WERI-Rb-1 (cell line): ENCODE results near the gene PAQR5.
"Not testable (repeated sequence)": the region's sequence is repeated elsewhere in the genome, so short reads cannot be mapped to it uniquely, and the experiment has no call there.

Experiments used
- DNase-seq: peaks from one replicate; pipeline ENCODE4 v3.0.0-alpha.2; 2020
- H3K27ac ChIP-seq: fragments of 250-450 bp; sonication (Bioruptor Pico); 2 replicates; pipeline ENCODE4 v1.5.1; 2020; ENCODE audit warnings: mild to moderate bottlenecking, moderate library complexity
- H3K27me3 ChIP-seq: fragments of 250-450 bp; sonication (Bioruptor Pico); 2 replicates; pipeline ENCODE4 v1.5.1; 2021; ENCODE audit warnings: mild to moderate bottlenecking, low read depth, moderate library complexity; ENCODE audit not compliant: insufficient read depth, severe bottlenecking
- H3K36me3 ChIP-seq: fragments of 250-450 bp; sonication (Bioruptor Pico); 2 replicates; pipeline ENCODE4 v1.5.1; 2020; ENCODE audit warnings: mild to moderate bottlenecking, moderate library complexity
- H3K4me3 ChIP-seq: 2 replicates; pipeline ENCODE4 v1.5.1; 2011; ENCODE audit warnings: low read depth, mild to moderate bottlenecking, control low read depth, low read length
- H3K9me3 ChIP-seq: fragments of 250-450 bp; sonication (Bioruptor Pico); 2 replicates; pipeline ENCODE4 v1.5.1; 2021; ENCODE audit warnings: mild to moderate bottlenecking, moderate library complexity; ENCODE audit not compliant: severe bottlenecking
- CTCF ChIP-seq: IDR thresholded peaks from 2 replicates; pipeline ENCODE4 v1.5.1; 2011; ENCODE audit warnings: low read depth, mild to moderate bottlenecking, control low read depth, inconsistent platforms, low read length

The PAQR5 gene

DNA sequence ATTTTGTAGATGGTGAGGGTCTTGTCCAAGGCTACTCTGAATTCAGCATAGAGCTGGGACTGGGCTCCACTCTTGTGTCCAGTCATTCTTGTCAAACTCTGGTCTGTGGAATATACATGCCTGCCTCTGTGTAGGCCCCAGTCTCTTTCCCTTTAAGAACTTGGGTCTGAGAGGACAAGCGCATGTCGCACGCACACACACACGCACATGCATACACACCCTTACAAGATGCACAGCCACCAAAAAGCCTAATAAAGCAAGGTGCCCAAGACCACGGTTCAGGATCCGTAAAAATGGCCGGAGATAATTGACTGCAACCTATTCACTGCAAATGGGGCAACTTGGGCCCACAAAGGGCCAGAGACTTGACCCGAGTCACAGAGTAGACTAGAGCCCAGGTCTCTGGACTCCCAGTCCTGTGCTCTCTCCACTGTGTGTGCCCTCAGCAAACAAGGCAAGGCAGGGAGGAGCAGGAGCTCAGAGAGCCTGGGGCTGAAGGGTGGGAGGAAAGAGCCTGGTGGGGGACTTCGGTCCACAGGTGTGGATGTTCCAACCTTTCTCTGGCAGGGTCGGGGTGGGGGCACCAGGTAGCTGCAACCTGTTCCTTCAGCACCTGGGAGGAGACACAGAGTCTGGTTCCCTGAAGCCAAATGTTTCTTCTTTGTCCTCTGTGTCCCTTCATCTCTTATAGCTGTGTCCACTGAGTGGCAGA is 914 bp upstream of the PAQR5 start:
- no peak for TF ChIP-seq CTCF
- Histone ChIP-seq H3K27me3 (peaks cover 4% of the 10 kb centered on the region), H3K36me3 (no peaks in the 10 kb centered on the region), H3K4me3 (no peak overlapping the region), H3K9me3 (peaks cover under 1% of the 10 kb centered on the region), H3K27ac (no peak overlapping the region)
- DNase-seq = no peak

GRCh38 chr15:69298354-69298696 is 387 bp upstream of the PAQR5 start:
- peak overlapping the region; percentile 43 for H3K4me3 ChIP-seq
- peaks cover 4% of the 10 kb centered on the region for H3K27me3 ChIP-seq
- no peak overlapping the region for H3K27ac ChIP-seq
- TF ChIP-seq CTCF = no peak
- H3K9me3 ChIP-seq = peaks cover 4% of the 10 kb centered on the region
- no peaks in the 10 kb centered on the region for H3K36me3 ChIP-seq
- DNase-seq = no peak

- H3K27ac ChIP-seq = no peak overlapping the region
- no peaks in the 10 kb centered on the region for H3K36me3 ChIP-seq
- peaks cover 4% of the 10 kb centered on the region for H3K9me3 ChIP-seq
- DNase-seq = no peak
- peaks cover 4% of the 10 kb centered on the region for H3K27me3 ChIP-seq
- H3K4me3 ChIP-seq = peak overlapping the region; percentile 43
- no peak for TF ChIP-seq CTCF
These were observed 757 bp downstream of the PAQR5 start for GRCh38 chr15:69299451-69299886.

GRCh38 chr15:69299943-69300588 is 1.4 kb downstream of the PAQR5 start:
- no peak for DNase-seq
- TF ChIP-seq CTCF = no peak

DNA sequence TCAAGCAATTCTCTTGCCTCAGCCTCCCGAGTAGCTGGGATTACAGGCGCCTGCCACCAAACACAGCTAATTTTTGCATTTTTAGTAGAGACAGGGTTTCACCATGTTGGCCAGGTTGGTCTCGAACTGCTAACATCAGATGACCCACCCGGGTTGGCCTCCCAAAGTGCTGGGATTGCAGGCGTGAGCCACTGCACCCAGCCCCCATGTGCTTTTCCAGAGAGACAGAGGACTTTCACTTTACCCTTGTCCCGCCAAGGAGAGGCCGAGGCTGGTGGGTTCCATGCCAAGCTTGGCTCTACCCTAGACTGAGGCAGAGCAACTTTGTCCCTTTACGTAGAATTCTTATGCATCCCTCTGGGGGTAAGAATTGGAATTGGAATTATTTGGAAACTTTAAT is 2.4 kb downstream of the PAQR5 start:
- not testable (repeated sequence) for H3K36me3 ChIP-seq, H3K27ac ChIP-seq, H3K27me3 ChIP-seq, H3K9me3 ChIP-seq, H3K4me3 ChIP-seq, DNase-seq

More at GRCh38 chr15:69299943-69300588, 1.4 kb downstream of the PAQR5 start:
- no peak overlapping the region for H3K4me3 ChIP-seq
- H3K27me3 ChIP-seq = peaks cover 4% of the 10 kb centered on the region
- peaks cover 4% of the 10 kb centered on the region for H3K9me3 ChIP-seq
- no peak overlapping the region for H3K27ac ChIP-seq
- no peaks in the 10 kb centered on the region for H3K36me3 ChIP-seq

GRCh38 chr15:69302087-69302486 is 3.4 kb downstream of the PAQR5 start:
- H3K36me3 ChIP-seq, H3K27ac ChIP-seq, DNase-seq, H3K9me3 ChIP-seq, H3K27me3 ChIP-seq, H3K4me3 ChIP-seq: not testable (repeated sequence)

GRCh38 chr15:69302929-69303328 is 4.2 kb downstream of the PAQR5 start:
- H3K9me3 ChIP-seq = peaks cover 8% of the 10 kb centered on the region
- no peak for TF ChIP-seq CTCF
- no peaks in the 10 kb centered on the region for H3K36me3 ChIP-seq
- no peak overlapping the region for H3K27ac ChIP-seq
- peaks cover 4% of the 10 kb centered on the region for H3K27me3 ChIP-seq
- H3K4me3 ChIP-seq = no peak overlapping the region
- DNase-seq = no peak
